ENCODE results near the gene RAI1. TPM values are rescaled to one million over a fixed set of nuclear protein-coding genes. Genes with fewer than 3 reads are reported as not detected.

RAI1 gene
- 30.8 to 40.1 TPM (median 38.4 TPM) in 5 replicates for total RNA-seq (2022; extraction: Qiagen RNA extraction; ENCODE audit: low read depth)

GRCh38 chr17:17681187-17681743, at the start of gene RAI1:
Gene RAI1 (plus strand): TSS chr17:17681458. CDS start chr17:17792949, 111,491 bp downstream.

GRCh38 chr17:17836818-17837379, 155.6 kb downstream of the RAI1 start, which contains the start of gene SREBF1:
Gene SREBF1 (minus strand): TSS chr17:17836986. CDS start chr17:17836817, 169 bp downstream.

Other genes starting within 250 kb of the RAI1 start
- gene MED9, start 204.5 kb upstream of the RAI1 start, total RNA-seq (2022; extraction: Qiagen RNA extraction; ENCODE audit: low read depth): 17.2 to 20.2 TPM (median 18.7 TPM) in 5 replicates
- gene RASD1, start 185.1 kb upstream of the RAI1 start, total RNA-seq (2022; extraction: Qiagen RNA extraction; ENCODE audit: low read depth): 0.63 to 1.1 TPM (median 0.89 TPM) in 5 replicates
- gene PEMT, start 89.8 kb upstream of the RAI1 start, total RNA-seq (2022; extraction: Qiagen RNA extraction; ENCODE audit: low read depth): 51.7 to 76.3 TPM (median 59.0 TPM) in 5 replicates
- gene SREBF1, start 155.5 kb downstream of the RAI1 start, total RNA-seq (2022; extraction: Qiagen RNA extraction; ENCODE audit: low read depth): 59.5 to 94.2 TPM (median 77.1 TPM) in 5 replicates